Temporal lobe (tissue), 1 donor: ENCODE results near the gene CSTA. TPM values are rescaled to one million over a fixed set of nuclear protein-coding genes. Genes with fewer than 3 reads are reported as not detected.

ENCODE experiments used
- total RNA-seq: library from RNA; depleted of rRNA; stranded (reverse); fragments of >200 nt; gene quantifications from one replicate; pipeline ENCODE4 v1.2.3, GENCODE V29; 2014

The CSTA gene
- total RNA-seq, 1 donor from 2014 or later, result not detected

Other genes with a start within 250 kb of the CSTA start
- not detected for gene CASR, start 141.6 kb upstream of the CSTA start, total RNA-seq
- 13.8 TPM for gene MIX23, start 58.0 kb downstream of the CSTA start, total RNA-seq
- gene FAM162A, start 58.9 kb downstream of the CSTA start, total RNA-seq, result 5.7 TPM
- gene WDR5B, start 90.8 kb downstream of the CSTA start, total RNA-seq, result 7.6 TPM
- 43.5 TPM for gene KPNA1, start 189.7 kb downstream of the CSTA start, total RNA-seq
- gene PARP9, start 239.1 kb downstream of the CSTA start, total RNA-seq, result 3.0 TPM
- 3.4 TPM for gene DTX3L, start 239.1 kb downstream of the CSTA start, total RNA-seq